HG02973 (cell line): Measurements from ENCODE around the gene CCDC142.
"Not testable (repeated sequence)": the region's sequence is repeated elsewhere in the genome, so short reads cannot be mapped to it uniquely, and the experiment has no call there.

Source experiments
- ATAC-seq: cut with Tn5 transposase; IDR thresholded peaks from one replicate; pipeline ENCODE4 v1.9.1; 2021; ENCODE audit warnings: moderate library complexity; ENCODE audit not compliant: unreplicated experiment

Gene CCDC142

DNA sequence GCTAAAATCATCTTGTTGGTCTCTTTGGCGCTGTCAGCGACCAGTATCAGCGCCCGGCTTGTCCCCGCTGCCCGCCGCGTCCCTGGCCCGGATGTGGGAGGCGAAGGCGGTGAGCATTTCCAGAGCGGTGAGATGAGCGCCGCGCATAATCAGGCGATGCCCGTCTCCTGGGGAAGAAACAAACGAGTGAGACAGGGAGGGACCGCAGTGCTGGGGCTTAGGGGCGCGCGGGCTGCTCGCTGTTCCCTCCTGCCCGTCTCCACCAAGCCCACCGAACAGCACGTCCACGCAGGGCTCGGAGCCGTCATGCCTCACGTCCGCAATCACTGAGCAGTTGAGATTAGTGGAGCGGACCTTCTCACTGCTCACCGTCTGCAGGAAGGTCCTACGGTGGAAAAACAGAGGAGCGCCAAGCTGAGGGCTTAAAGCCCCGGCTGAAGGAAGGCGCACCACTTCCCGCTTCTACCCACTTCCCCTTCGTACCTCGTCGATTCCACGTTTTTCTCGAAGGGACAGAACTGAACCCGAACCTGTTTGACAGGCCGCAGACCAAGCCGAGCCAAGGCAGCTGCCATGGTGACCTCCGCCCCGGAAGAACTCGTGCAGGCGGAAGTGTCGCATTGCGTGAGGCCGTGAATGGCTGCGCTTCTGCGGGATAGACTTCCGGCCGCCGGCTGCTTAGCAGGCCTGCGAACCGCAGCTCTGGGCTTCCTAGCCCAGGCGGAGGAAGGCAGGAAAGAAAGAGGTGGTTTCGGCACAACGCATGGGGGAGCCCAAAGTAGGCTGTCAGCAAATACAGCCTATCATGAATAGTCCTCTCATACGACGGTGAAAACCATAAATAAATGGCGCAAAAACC is 10.5 kb downstream of the CCDC142 start, which contains the start of gene MRPL53:
TSS of gene MRPL53 (minus strand) at position 595 of the 859 bp plus-strand sequence. CDS start at position 575, 20 bp downstream.
- ATAC-seq = peak; percentile 68

- no peak for ATAC-seq
These were observed 11.3 kb downstream of the CCDC142 start for GRCh38 chr2:74471332-74472065.

DNA sequence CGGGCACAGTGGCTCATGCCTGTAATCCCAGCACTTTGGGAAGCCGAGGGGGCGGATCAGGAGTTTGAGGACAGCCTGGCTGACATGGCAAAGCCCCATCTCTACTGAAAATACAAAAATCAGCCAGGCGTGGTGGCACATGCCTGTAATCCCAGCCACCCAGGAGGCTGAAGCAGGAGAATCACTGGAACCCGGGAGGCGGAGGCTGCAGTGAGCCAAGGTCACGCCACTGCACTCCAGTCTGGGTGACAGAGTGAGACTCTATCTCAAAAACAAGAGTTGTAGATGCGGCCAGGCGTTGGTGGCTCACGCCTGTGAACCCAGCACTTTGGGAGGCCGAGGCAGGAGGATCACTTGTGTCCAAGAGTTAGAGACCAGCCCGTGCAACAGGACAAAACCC is 12.1 kb downstream of the CCDC142 start:
- not testable (repeated sequence) for ATAC-seq

DNA sequence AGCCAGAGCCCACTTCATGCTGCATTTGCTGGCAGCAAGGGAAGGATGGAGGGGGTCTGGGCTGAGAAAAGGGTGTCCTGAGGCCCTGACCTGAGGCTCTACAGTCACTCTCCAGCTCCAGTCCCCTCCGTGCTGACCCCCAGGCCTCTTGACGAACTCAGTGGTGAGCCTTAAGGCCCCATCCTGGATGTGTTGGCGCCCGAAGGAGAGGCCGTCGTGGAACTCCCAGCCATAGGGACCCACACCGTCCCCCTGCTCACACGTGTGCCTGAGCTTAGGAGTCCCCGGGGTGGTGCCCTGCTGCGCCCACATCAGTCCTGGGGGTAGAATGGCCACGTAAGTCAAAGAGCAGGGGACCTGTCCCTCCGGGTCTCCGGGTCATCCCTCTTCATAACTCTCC is 18.4 kb downstream of the CCDC142 start:
- no peak for ATAC-seq

DNA sequence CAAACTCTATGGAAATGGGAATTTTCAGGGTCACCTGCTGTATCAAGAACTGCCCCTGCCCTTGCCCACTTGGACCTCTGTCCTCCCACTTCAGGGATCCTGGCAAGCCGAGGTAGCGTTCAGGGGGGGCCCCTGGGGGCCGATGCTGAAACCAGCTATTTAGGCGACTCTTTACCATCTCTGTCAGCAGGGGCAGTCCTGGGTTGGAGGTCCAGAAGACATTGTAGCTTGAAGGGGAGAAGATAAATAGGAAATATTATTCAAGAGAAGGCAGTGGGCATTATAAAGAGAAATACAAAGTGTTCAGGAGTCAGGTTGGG is 20.1 kb downstream of the CCDC142 start:
- ATAC-seq = no peak

GRCh38 chr2:74462054-74462785 is 20.6 kb downstream of the CCDC142 start:
- ATAC-seq = no peak

- ATAC-seq = no peak
These were observed 21.4 kb downstream of the CCDC142 start for GRCh38 chr2:74461187-74462053.

GRCh38 chr2:74460187-74460586 is 22.6 kb downstream of the CCDC142 start:
- ATAC-seq = not testable (repeated sequence)

- not testable (repeated sequence) for ATAC-seq
These were observed 23.2 kb downstream of the CCDC142 start for GRCh38 chr2:74459503-74460118.

DNA sequence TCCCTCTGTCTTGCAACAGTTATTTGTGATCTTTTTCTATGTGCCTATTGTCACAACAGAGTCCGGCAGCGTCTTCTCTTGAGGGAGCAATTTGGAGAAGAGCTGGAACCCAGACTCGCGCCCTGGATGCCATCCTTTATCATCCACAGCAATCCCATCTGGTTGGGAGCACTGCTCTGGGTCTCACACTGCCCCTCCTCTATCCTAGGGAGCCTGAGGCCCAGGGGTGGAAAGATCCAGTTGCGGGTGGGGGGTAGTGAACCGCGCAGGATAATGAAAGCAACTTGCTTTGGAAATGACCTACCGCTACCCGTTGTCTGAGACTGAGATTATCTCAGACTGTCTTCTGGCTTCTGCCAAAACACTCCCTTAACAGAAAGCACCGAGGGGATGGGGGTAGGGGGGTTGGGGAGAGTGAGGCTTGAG is 23.8 kb downstream of the CCDC142 start:
- no peak for ATAC-seq

DNA sequence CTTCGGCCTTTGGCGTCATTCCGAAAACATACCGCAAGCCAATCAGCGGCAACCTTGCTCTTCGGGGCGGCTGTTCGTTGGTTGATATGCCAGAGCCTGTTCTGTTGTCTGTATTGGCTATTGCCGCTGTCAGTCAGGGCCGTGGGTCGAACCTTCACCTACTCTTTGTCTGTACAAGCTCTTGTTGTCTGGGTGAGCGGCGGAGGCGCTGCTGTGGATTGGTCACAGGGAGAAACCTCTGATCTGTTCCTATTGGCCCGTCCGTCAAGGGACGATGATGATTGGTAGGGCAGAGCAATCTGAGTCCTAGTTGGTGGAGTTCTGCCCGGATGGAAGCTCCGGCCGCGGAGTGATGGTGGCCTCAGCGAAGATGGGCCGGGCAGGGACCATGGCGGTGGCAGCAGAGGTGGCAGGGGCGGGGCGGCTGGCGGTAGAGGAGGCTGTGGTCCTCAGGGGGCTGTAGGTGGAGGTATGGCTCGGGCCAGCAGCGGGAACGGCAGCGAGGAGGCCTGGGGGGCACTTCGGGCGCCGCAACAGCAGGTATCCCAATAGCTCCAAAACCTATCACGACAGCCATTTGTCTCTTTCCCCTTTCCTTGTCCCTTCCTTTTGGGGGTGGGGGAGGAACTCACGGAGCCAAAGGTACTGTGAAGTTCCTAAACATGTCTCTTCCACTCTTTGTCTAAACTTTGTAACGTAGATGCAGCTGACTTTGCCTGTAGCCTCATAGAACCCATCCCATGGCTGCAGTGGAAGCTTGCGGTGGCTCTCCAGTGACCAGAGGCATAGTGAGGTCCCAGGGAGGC is 24.5 kb downstream of the CCDC142 start, which contains the start of gene WBP1:
TSS of gene WBP1 (plus strand) at position 307 of the 806 bp plus-strand sequence. CDS start at position 472, 165 bp downstream.
- peak; percentile 75 for ATAC-seq

DNA sequence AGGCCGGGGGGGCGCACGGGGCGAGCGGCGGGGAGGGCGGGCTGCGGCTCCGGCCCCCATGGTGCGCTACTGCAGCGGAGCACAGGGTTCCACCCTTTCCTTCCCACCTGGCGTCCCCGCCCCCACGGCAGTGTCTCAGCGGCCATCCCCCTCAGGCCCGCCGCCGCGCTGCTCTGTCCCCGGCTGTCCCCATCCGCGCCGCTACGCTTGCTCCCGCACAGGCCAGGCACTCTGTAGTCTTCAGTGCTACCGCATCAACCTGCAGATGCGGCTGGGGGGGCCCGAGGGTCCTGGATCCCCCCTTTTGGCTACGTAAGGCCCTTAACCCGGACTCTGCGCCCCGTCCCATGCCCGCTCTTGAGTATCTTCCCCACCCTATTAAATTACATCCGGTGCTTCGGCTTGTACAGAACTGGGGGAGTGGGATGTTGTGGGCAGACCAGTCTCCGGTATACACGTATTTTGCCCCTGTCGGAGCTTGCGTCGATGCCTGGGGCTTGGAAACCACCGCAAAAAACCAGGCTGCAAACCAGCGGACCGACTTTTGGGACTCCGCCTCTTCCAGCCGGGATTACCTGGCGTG is 25.2 kb downstream of the CCDC142 start:
- ATAC-seq = peak; percentile 35

GRCh38 chr2:74457129-74457548 is 25.7 kb downstream of the CCDC142 start:
- no peak for ATAC-seq

GRCh38 chr2:74454654-74455511 is 27.9 kb downstream of the CCDC142 start, which contains the start of gene INO80B:
TSS of gene INO80B (plus strand) at chr2:74455087. CDS start at chr2:74455117, 30 bp downstream.
- ATAC-seq = peak; percentile 31

- no peak for ATAC-seq
These were observed 32.1 kb downstream of the CCDC142 start for GRCh38 chr2:74450570-74451190.

GRCh38 chr2:74448771-74449170 is 34.0 kb downstream of the CCDC142 start:
- no peak for ATAC-seq
